Nephron progenitor cell (in vitro differentiated cells): ENCODE data around the gene CBARP.

Experiments
- DNase-seq: peaks from one replicate; pipeline ENCODE4 v3.0.0; 2021
- H3K27ac Mint-ChIP-seq: 2 replicates; pipeline ENCODE4 v1.8.0; 2021; ENCODE audit warnings: mild to moderate bottlenecking, moderate library complexity, mixed read lengths
- H3K27me3 Mint-ChIP-seq: 2 replicates; pipeline ENCODE4 v1.8.0; 2021; ENCODE audit warnings: mild to moderate bottlenecking, low read depth, mixed read lengths; ENCODE audit not compliant: poor library complexity
- H3K36me3 Mint-ChIP-seq: 2 replicates; pipeline ENCODE4 v1.8.0; 2021; ENCODE audit warnings: low read depth, mixed read lengths
- H3K4me1 Mint-ChIP-seq: 2 replicates; pipeline ENCODE4 v1.8.0; 2021; ENCODE audit warnings: mixed read lengths
- H3K4me3 Mint-ChIP-seq: 2 replicates; pipeline ENCODE4 v1.8.0; 2021; ENCODE audit warnings: mild to moderate bottlenecking, moderate library complexity, mixed read lengths
- H3K9me3 Mint-ChIP-seq: 2 replicates; pipeline ENCODE4 v1.8.0; 2021; ENCODE audit warnings: mild to moderate bottlenecking, moderate library complexity, mixed read lengths
- TF ChIP-seq, protein P1 (sequence below): fragments of 200-600 bp; sonication (generic); IDR thresholded peaks from 2 replicates; pipeline ENCODE4 v1.5.0; 2021; ENCODE audit warnings: antibody characterized with exemption

The CBARP gene, protein sequence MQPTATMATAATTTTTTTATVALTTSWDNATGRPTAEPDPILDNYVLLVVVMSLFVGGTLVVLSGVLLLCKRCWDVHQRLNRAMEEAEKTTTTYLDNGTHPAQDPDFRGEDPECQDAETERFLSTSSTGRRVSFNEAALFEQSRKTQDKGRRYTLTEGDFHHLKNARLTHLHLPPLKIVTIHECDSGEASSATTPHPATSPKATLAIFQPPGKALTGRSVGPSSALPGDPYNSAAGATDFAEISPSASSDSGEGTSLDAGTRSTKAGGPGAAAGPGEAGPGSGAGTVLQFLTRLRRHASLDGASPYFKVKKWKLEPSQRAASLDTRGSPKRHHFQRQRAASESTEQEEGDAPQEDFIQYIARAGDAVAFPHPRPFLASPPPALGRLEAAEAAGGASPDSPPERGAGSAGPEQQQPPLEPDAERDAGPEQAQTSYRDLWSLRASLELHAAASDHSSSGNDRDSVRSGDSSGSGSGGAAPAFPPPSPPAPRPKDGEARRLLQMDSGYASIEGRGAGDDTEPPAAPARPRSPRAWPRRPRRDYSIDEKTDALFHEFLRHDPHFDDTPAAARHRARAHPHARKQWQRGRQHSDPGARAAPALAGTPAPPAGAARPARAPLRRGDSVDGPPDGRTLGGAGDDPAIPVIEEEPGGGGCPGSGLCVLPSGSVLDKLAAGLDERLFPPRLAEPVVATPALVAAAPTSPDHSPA

GRCh38 chr19:1237754-1238368 lies at the start of gene CBARP:
CBARP (minus strand) TSS chr19:1238005; CDS start chr19:1236100, 1,905 bp downstream.
- Mint-ChIP-seq H3K27ac (peak within 1 kb of the TSS; percentile 90), H3K9me3 (no peaks in the 10 kb centered on the region), H3K4me3 (peak within 1 kb of the TSS; percentile 82), H3K36me3 (no peaks in the 10 kb centered on the region), H3K4me1 (peaks cover 21% of the 10 kb centered on the region), H3K27me3 (no peaks in the 10 kb centered on the region)
- TF ChIP-seq, protein P1, sequence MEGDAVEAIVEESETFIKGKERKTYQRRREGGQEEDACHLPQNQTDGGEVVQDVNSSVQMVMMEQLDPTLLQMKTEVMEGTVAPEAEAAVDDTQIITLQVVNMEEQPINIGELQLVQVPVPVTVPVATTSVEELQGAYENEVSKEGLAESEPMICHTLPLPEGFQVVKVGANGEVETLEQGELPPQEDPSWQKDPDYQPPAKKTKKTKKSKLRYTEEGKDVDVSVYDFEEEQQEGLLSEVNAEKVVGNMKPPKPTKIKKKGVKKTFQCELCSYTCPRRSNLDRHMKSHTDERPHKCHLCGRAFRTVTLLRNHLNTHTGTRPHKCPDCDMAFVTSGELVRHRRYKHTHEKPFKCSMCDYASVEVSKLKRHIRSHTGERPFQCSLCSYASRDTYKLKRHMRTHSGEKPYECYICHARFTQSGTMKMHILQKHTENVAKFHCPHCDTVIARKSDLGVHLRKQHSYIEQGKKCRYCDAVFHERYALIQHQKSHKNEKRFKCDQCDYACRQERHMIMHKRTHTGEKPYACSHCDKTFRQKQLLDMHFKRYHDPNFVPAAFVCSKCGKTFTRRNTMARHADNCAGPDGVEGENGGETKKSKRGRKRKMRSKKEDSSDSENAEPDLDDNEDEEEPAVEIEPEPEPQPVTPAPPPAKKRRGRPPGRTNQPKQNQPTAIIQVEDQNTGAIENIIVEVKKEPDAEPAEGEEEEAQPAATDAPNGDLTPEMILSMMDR: no peak
- DNase-seq: peak; percentile 80

DNA sequence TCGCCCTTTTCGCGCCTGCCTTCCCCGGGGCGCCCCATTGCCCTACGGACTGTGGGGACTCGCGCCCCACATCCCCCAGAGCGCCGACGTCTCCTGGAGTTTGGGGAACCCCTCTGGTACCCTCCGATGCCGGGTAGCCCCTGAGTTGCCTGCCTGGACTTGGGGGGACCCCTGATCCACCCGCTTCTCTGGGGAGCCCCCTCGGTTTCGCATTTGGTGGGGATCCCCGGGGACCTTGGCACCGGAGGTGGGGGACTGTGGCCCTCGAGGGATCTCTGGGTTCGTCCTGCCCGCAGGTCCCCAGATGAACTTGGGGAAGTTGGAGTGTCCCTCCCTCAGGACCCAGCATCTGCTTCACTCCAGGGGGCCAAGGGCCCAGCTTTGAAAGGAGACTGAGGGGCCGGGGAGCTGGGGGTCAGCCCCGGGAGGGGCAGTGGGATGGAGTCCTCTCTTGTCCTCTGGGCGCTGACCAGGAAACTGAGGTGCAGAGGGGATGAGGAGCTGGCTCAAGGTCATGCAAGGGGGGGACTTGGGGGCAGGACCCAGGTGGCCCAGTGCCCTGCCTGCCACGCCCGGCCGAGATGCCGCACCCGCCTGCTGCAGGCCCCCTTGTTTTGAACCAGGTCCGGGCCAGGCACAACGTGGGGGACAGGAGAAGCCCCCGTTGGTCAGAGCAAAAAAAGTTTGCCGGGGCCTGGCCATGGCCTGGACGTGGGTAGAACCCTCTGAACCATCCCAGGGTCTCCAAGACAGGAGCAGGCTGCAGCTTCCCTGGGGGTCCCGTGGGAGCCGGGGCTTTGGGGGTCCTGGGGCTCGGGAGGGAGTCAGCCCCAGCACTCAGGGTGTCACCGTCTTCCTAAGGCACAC lies 48.9 kb upstream of the CBARP start:
- H3K36me3 Mint-ChIP-seq: no peaks in the 10 kb centered on the region
- no peak for DNase-seq
- H3K27ac Mint-ChIP-seq: no peak overlapping the region
- no peaks in the 10 kb centered on the region for H3K9me3 Mint-ChIP-seq
- H3K4me1 Mint-ChIP-seq: peaks cover 11% of the 10 kb centered on the region
- peaks cover 14% of the 10 kb centered on the region for H3K27me3 Mint-ChIP-seq
- H3K4me3 Mint-ChIP-seq: peak overlapping the region; percentile 86
- TF ChIP-seq, protein P1: no peak

GRCh38 chr19:1285737-1286360 lies 48.0 kb upstream of the CBARP start, which contains the start of gene EFNA2:
EFNA2 (plus strand) TSS chr19:1285873; CDS start chr19:1286169, 296 bp downstream.
- TF ChIP-seq, protein P1: no peak
- no peak within 1 kb of the TSS for H3K27ac Mint-ChIP-seq
- H3K4me1 Mint-ChIP-seq: peaks cover 11% of the 10 kb centered on the region
- peak; percentile 54 for DNase-seq
- peaks cover 18% of the 10 kb centered on the region for H3K27me3 Mint-ChIP-seq
- peak within 1 kb of the TSS; percentile 86 for H3K4me3 Mint-ChIP-seq
- H3K36me3 Mint-ChIP-seq: no peaks in the 10 kb centered on the region
- no peaks in the 10 kb centered on the region for H3K9me3 Mint-ChIP-seq

- peak overlapping the region; percentile 79 for H3K4me3 Mint-ChIP-seq
- H3K36me3 Mint-ChIP-seq: no peaks in the 10 kb centered on the region
- peaks cover 16% of the 10 kb centered on the region for H3K4me1 Mint-ChIP-seq
- no peak overlapping the region for H3K27ac Mint-ChIP-seq
- peak; percentile 37 for DNase-seq
- TF ChIP-seq, protein P1: no peak
- no peaks in the 10 kb centered on the region for H3K9me3 Mint-ChIP-seq
- H3K27me3 Mint-ChIP-seq: peaks cover 18% of the 10 kb centered on the region
Measured at GRCh38 chr19:1284979-1285736, 47.4 kb upstream of the CBARP start.
